ENCODE measurements around the gene TNF. TPM values are rescaled to one million over a fixed set of nuclear protein-coding genes. Genes with fewer than 3 reads are reported as not detected.

The TNF gene
- total RNA-seq, 1 donor from 2014 or later, result 1.2 TPM

GRCh38 chr6:31586599-31587281 lies 11.4 kb downstream of the TNF start:
- no peak overlapping the region for H2AFZ ChIP-seq (ENCODE audit: low read depth, low read length)
- H3K36me3 ChIP-seq (ENCODE audit: insufficient read depth, low read length), result no peaks in the 10 kb centered on the region
- no peak overlapping the region for H3K4me3 Mint-ChIP-seq (ENCODE audit: unreplicated experiment)
- H3K27me3 ChIP-seq (ENCODE audit: insufficient read depth, low read length), result no peaks in the 10 kb centered on the region
- H3K4me1 Mint-ChIP-seq (ENCODE audit: low read depth, unreplicated experiment), result peaks cover 3% of the 10 kb centered on the region
- H3K27me3 Mint-ChIP-seq (ENCODE audit: low read depth, unreplicated experiment), result peaks cover 8% of the 10 kb centered on the region
- H3K36me3 Mint-ChIP-seq (ENCODE audit: low read depth, unreplicated experiment), result no peaks in the 10 kb centered on the region
- H4K20me1 ChIP-seq (ENCODE audit: insufficient read depth, low read length), result no peaks in the 10 kb centered on the region
- no peak overlapping the region for H3K9ac ChIP-seq (ENCODE audit: low read length)
- H3K4me3 ChIP-seq (ENCODE audit: insufficient read depth, low read depth, low read length), result no peak overlapping the region
- no peak overlapping the region for H3K27ac ChIP-seq (ENCODE audit: low read depth, low read length)
- no peaks in the 10 kb centered on the region for H3K9me3 Mint-ChIP-seq (ENCODE audit: unreplicated experiment)
- no peak overlapping the region for H3K27ac Mint-ChIP-seq (ENCODE audit: unreplicated experiment)
- FAIRE-seq, result no peak
- no peak for TF ChIP-seq EZH2 (IDR thresholded peaks at IDR 0.05; ENCODE audit: insufficient read depth, low read length)
- no peak for TF ChIP-seq CTCF (IDR thresholded peaks at IDR 0.05; ENCODE audit: insufficient read depth, low read depth, low read length)
- DNase-seq (ENCODE audit: low read depth), result no peak
- no peak overlapping the region for H3K4me2 ChIP-seq (ENCODE audit: low read length)
- H3K79me2 ChIP-seq (ENCODE audit: insufficient read depth, low read length), result no peaks in the 10 kb centered on the region
- no peaks in the 10 kb centered on the region for H3K4me1 ChIP-seq (ENCODE audit: insufficient read depth, low read length)
- no peaks in the 10 kb centered on the region for H3K9me3 ChIP-seq (ENCODE audit: insufficient read depth, low read depth, low read length)

DNA sequence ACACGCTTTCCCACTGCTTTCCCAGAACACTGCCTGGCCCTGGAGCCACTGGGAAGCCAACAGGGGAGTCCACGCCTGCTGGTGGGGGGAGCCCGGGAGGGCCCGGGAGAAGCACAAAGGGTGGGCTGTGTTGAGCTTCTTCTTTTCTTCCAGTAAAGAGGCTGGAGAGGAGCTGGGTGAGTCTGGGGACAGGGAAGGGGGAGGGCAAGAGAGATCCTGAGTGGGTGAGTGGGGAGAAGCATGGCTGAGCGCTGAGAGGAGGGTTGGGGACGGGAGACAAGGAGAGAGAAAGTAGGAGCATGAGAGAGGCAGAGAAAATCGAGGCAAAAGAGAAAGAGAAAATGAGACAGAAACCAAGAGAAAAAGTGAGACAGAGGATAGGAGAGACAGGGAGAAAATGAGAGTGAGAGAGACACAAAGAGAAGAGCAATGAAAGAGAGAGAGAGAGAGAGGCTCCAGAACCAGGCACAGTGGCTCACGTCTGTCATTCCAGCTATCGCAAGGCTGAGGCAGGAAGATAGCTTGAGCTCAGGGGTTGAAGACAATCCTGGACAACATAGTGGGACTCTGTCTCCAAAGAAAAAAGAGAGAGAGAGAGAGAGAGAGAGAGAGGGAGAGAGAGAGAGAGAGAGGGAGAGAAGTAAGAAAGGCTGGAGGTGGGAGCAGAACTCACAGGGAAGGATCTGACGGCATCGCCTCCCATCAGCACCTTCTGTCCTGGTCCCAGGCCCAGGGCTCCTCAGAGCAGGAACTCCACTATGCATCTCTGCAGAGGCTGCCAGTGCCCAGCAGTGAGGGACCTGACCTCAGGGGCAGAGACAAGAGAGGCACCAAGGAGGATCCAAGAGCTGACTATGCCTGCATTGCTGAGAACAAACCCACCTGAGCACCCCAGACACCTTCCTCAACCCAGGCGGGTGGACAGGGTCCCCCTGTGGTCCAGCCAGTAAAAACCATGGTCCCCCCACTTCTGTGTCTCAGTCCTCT lies 12.7 kb downstream of the TNF start:
- TF ChIP-seq EZH2 (IDR thresholded peaks at IDR 0.05; ENCODE audit: insufficient read depth, low read length) (no peak), CTCF (IDR thresholded peaks at IDR 0.05; ENCODE audit: insufficient read depth, low read depth, low read length) (no peak)
- no peak overlapping the region for H3K9ac ChIP-seq (ENCODE audit: low read length)
- DNase-seq (ENCODE audit: low read depth) (no peak), FAIRE-seq (no peak)
- no peaks in the 10 kb centered on the region for H3K27me3 ChIP-seq (ENCODE audit: insufficient read depth, low read length)
- no peak overlapping the region for H3K4me3 Mint-ChIP-seq (ENCODE audit: unreplicated experiment)
- H3K27me3 Mint-ChIP-seq (ENCODE audit: low read depth, unreplicated experiment), result peaks cover 8% of the 10 kb centered on the region
- H3K4me1 Mint-ChIP-seq (ENCODE audit: low read depth, unreplicated experiment), result no peaks in the 10 kb centered on the region
- H3K27ac ChIP-seq (ENCODE audit: low read depth, low read length), result no peak overlapping the region
- H3K36me3 ChIP-seq (ENCODE audit: insufficient read depth, low read length), result no peaks in the 10 kb centered on the region
- H3K9me3 ChIP-seq (ENCODE audit: insufficient read depth, low read depth, low read length), result no peaks in the 10 kb centered on the region
- no peak overlapping the region for H3K4me3 ChIP-seq (ENCODE audit: insufficient read depth, low read depth, low read length)
- no peaks in the 10 kb centered on the region for H4K20me1 ChIP-seq (ENCODE audit: insufficient read depth, low read length)
- no peaks in the 10 kb centered on the region for H3K79me2 ChIP-seq (ENCODE audit: insufficient read depth, low read length)
- H3K36me3 Mint-ChIP-seq (ENCODE audit: low read depth, unreplicated experiment), result no peaks in the 10 kb centered on the region
- no peak overlapping the region for H3K27ac Mint-ChIP-seq (ENCODE audit: unreplicated experiment)
- no peak overlapping the region for H3K4me2 ChIP-seq (ENCODE audit: low read length)
- H2AFZ ChIP-seq (ENCODE audit: low read depth, low read length), result no peak overlapping the region
- no peaks in the 10 kb centered on the region for H3K4me1 ChIP-seq (ENCODE audit: insufficient read depth, low read length)
- no peaks in the 10 kb centered on the region for H3K9me3 Mint-ChIP-seq (ENCODE audit: unreplicated experiment)

Data from astrocyte (in vitro differentiated cells and primary cell).